H9 (cell line): ENCODE data around the gene WIPF1. TPM values are rescaled to one million over a fixed set of nuclear protein-coding genes. Genes with fewer than 3 reads are reported as not detected.

ENCODE experiments used
- DNase-seq: peaks from one replicate; pipeline ENCODE4 v3.0.0-alpha.2; 2017
- H2AFZ ChIP-seq: one replicate; pipeline ENCODE4 v1.6.1; 2013; ENCODE audit warnings: mild to moderate bottlenecking, low read length, control low read depth, moderate library complexity
- H2AK5ac ChIP-seq: 2 replicates; pipeline ENCODE4 v1.6.1; 2013; ENCODE audit warnings: low read length, control low read depth, mixed read lengths; ENCODE audit not compliant: insufficient read length
- H2BK120ac ChIP-seq: one replicate; pipeline ENCODE4 v1.6.1; 2013; ENCODE audit warnings: low read depth, mild to moderate bottlenecking, low read length, control low read depth, inconsistent platforms; ENCODE audit not compliant: poor library complexity, severe bottlenecking
- H2BK12ac ChIP-seq: 2 replicates; pipeline ENCODE4 v1.6.1; 2013; ENCODE audit warnings: low read length, control low read depth, mixed read lengths, low read depth; ENCODE audit not compliant: insufficient read length
- H2BK15ac ChIP-seq: 2 replicates; pipeline ENCODE4 v1.6.1; 2013; ENCODE audit warnings: low read depth, low read length, control low read depth
- H2BK20ac ChIP-seq: one replicate; pipeline ENCODE4 v1.6.1; 2013; ENCODE audit warnings: low read depth, mild to moderate bottlenecking, low read length, control low read depth, inconsistent platforms; ENCODE audit not compliant: poor library complexity, severe bottlenecking
- H2BK5ac ChIP-seq: 2 replicates; pipeline ENCODE4 v1.6.1; 2013; ENCODE audit warnings: low read length, control low read depth, mixed read lengths; ENCODE audit not compliant: insufficient read length
- H3K14ac ChIP-seq: 2 replicates; pipeline ENCODE4 v1.6.1; 2013; ENCODE audit warnings: low read length, control low read depth; ENCODE audit not compliant: insufficient read depth
- H3K18ac ChIP-seq: 2 replicates; pipeline ENCODE4 v1.6.1; 2013; ENCODE audit warnings: low read depth, mild to moderate bottlenecking, mixed read lengths, low read length, control low read depth; ENCODE audit not compliant: insufficient read length
- H3K23ac ChIP-seq: 2 replicates; pipeline ENCODE4 v1.6.1; 2013; ENCODE audit warnings: low read length, control low read depth, mixed read lengths, low read depth; ENCODE audit not compliant: insufficient read length
- H3K23me2 ChIP-seq: 2 replicates; pipeline ENCODE4 v1.6.1; 2013; ENCODE audit warnings: low read depth, mild to moderate bottlenecking, mixed read lengths, low read length, control low read depth; ENCODE audit not compliant: insufficient read length, poor library complexity, severe bottlenecking
- H3K27ac ChIP-seq: 2 replicates; pipeline ENCODE4 v1.5.1; 2013; ENCODE audit warnings: low read length, control low read depth, mixed read lengths, low read depth; ENCODE audit not compliant: insufficient read length
- H3K27me3 ChIP-seq: 2 replicates; pipeline ENCODE4 v1.6.1; 2013; ENCODE audit warnings: low read length, control low read depth, inconsistent platforms; ENCODE audit not compliant: insufficient read depth
- H3K4ac ChIP-seq: 2 replicates; pipeline ENCODE4 v1.6.1; 2013; ENCODE audit warnings: low read depth, mild to moderate bottlenecking, control low read depth, inconsistent platforms, low read length, moderate library complexity
- H3K4me1 ChIP-seq: 2 replicates; pipeline ENCODE4 v1.6.1; 2013; ENCODE audit warnings: low read length, control low read depth, inconsistent platforms; ENCODE audit not compliant: insufficient read depth
- H3K4me2 ChIP-seq: 2 replicates; pipeline ENCODE4 v1.6.1; 2013; ENCODE audit warnings: low read length, control low read depth, mixed read lengths; ENCODE audit not compliant: insufficient read length, insufficient read depth
- H3K56ac ChIP-seq: 2 replicates; pipeline ENCODE4 v1.6.1; 2013; ENCODE audit warnings: low read depth, mild to moderate bottlenecking, mixed read lengths, low read length, control low read depth; ENCODE audit not compliant: insufficient read length
- H3K79me1 ChIP-seq: 2 replicates; pipeline ENCODE4 v1.6.1; 2013; ENCODE audit warnings: low read depth, mild to moderate bottlenecking, moderate library complexity, low read length, control low read depth, inconsistent platforms; ENCODE audit not compliant: insufficient read depth, poor library complexity, severe bottlenecking
- H3K79me2 ChIP-seq: 2 replicates; pipeline ENCODE4 v1.6.1; 2013; ENCODE audit warnings: low read length, control low read depth, inconsistent platforms; ENCODE audit not compliant: insufficient read depth
- H3K9ac ChIP-seq: 2 replicates; pipeline ENCODE4 v1.6.1; 2013; ENCODE audit warnings: low read length, control low read depth, mixed read lengths; ENCODE audit not compliant: insufficient read length; ENCODE audit errors: extremely low read depth
- H3K9me3 ChIP-seq: one replicate; pipeline ENCODE4 v1.6.1; 2013; ENCODE audit warnings: low read depth, low read length, inconsistent platforms; ENCODE audit not compliant: control insufficient read depth
- H3T11ph ChIP-seq: one replicate; pipeline ENCODE4 v1.6.1; 2013; ENCODE audit warnings: mild to moderate bottlenecking, low read length, control low read depth, inconsistent platforms
- H4K20me1 ChIP-seq: one replicate; pipeline ENCODE4 v1.6.1; 2013; ENCODE audit not compliant: control insufficient read depth, insufficient read length, insufficient read depth
- H4K5ac ChIP-seq: 2 replicates; pipeline ENCODE4 v1.6.1; 2013; ENCODE audit warnings: low read depth, mild to moderate bottlenecking, mixed read lengths, low read length, control low read depth; ENCODE audit not compliant: insufficient read length
- H4K8ac ChIP-seq: replicated peaks from 2 replicates; pipeline ENCODE4 v1.6.1; 2013; ENCODE audit warnings: low read length, control low read depth, mixed read lengths, low read depth; ENCODE audit not compliant: insufficient read length
- H4K91ac ChIP-seq: 2 replicates; pipeline ENCODE4 v1.6.1; 2013; ENCODE audit warnings: low read depth, mild to moderate bottlenecking, moderate library complexity, mixed read lengths, low read length, control low read depth; ENCODE audit not compliant: insufficient read length
- H3K27ac Mint-ChIP-seq, 3 experiments: 2 replicates in 2 of 3; 3 replicates in 1 of 3; pipeline ENCODE4 v1.8.0; 2020 to 2021; ENCODE audit warnings: mixed read lengths in 3 of 3, mild to moderate bottlenecking in 1 of 3, moderate library complexity in 1 of 3
- H3K27me3 Mint-ChIP-seq: 2 replicates; pipeline ENCODE4 v1.8.0; 2021; ENCODE audit warnings: low read depth, mild to moderate bottlenecking, moderate library complexity, mixed read lengths
- H3K36me3 Mint-ChIP-seq, 3 experiments: 2 replicates in 2 of 3; 3 replicates in 1 of 3; pipeline ENCODE4 v1.8.0; 2020 to 2021; ENCODE audit warnings: low read depth in 3 of 3, mixed read lengths in 3 of 3; ENCODE audit not compliant: insufficient read depth in 1 of 3
- H3K4me1 Mint-ChIP-seq, 2 experiments: 2 replicates each; pipeline ENCODE4 v1.8.0; 2020; ENCODE audit warnings: mixed read lengths in 2 of 2
- H3K4me3 Mint-ChIP-seq, 2 experiments: 2 replicates in 1 of 2; 3 replicates in 1 of 2; pipeline ENCODE4 v1.8.0; 2020 to 2021; ENCODE audit warnings: mild to moderate bottlenecking in 2 of 2, mixed read lengths in 2 of 2, moderate library complexity in 1 of 2
- H3K9me3 Mint-ChIP-seq, 2 experiments: 2 replicates in 1 of 2; 3 replicates in 1 of 2; pipeline ENCODE4 v1.8.0; 2020; ENCODE audit warnings: mild to moderate bottlenecking in 2 of 2, mixed read lengths in 2 of 2, moderate library complexity in 1 of 2
- CTCF ChIP-seq: fragments of 200-600 bp; sonication (generic); conservative IDR thresholded peaks from 3 replicates; pipeline ENCODE4 v1.8.0; 2021; ENCODE audit warnings: antibody characterized with exemption, mild to moderate bottlenecking
- WGBS: extraction: QIAGEN DNeasy Blood & Tissue Kit; methylation state at CpG from one replicate; pipeline ENCODE4 v1.1.7; 2013; ENCODE audit warnings: missing lambda C conversion rate, low lambda C conversion rate, mixed read lengths; ENCODE audit not compliant: insufficient read length; ENCODE audit errors: extremely low coverage; 5-methylcytosine and 5-hydroxymethylcytosine counted together
- total RNA-seq: library from RNA; stranded (reverse); gene quantifications from 2 replicates; pipeline ENCODE4 v1.2.1, GENCODE V29; 2021

The WIPF1 gene
- total RNA-seq, 1 experiment from 2014 or later = 5.1 TPM

DNA sequence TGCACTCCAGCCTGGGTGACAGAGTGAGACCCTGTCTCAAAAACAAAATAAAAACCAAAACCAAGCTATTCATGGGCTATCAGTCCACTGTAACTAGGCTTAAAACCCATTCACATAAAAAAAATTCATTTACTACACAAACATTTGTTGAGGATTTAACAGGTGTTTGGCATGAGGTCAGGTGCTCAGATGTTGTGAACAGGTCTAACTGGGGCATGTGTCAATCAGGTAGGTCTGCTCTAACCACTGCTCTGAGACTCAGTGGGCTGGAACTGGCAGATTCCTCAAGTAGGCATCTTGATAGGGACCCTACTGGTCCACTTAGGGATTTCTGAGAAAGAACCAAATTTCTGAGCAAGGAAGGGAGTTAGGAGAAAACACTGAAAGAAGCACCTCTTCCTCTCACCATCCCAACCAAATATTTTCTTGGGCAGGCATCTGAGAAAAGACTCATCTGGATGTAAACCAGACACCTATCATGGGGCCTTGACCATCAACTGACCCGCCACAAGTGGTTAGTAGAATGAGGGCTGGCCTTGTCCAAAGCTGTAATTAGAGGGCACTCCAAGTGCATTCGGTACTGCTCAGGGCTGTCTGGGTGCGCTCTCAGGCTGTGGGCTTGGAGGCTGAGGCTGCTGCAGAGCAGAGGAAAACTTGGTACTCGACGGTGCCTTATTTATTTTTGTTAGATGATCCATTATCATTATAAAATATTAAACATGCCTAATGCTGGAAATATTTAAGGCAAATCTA is 33.9 kb downstream of the WIPF1 start:
- Histone ChIP-seq H2BK15ac (no peak overlapping the region), H2BK12ac (no peak overlapping the region), H4K8ac (no peak overlapping the region), H3K4me2 (no peak overlapping the region), H3K14ac (no peak overlapping the region), H3K9me3 (no peaks in the 10 kb centered on the region), H2BK5ac (no peak overlapping the region), H2BK20ac (no peak overlapping the region), H4K20me1 (no peaks in the 10 kb centered on the region), H3K79me1 (no peaks in the 10 kb centered on the region), H4K5ac (no peak overlapping the region), H3K27me3 (no peaks in the 10 kb centered on the region), H3K18ac (no peak overlapping the region), H3K27ac (no peak overlapping the region), H3K23me2 (no peaks in the 10 kb centered on the region), H2AFZ (no peak overlapping the region), H3K9ac (no peak overlapping the region), H2AK5ac (no peak overlapping the region), H2BK120ac (no peak overlapping the region), H3K23ac (no peak overlapping the region), H4K91ac (no peak overlapping the region), H3K56ac (no peak overlapping the region), H3K4ac (no peak overlapping the region), H3T11ph (no peak overlapping the region), H3K79me2 (no peaks in the 10 kb centered on the region), H3K4me1 (no peaks in the 10 kb centered on the region; the same call in 1 of the 2 replicates)
- H3K27me3 Mint-ChIP-seq = no peaks in the 10 kb centered on the region
- TF ChIP-seq CTCF = no peak
- H3K27ac Mint-ChIP-seq = no peak overlapping the region
- no peaks in the 10 kb centered on the region for H3K36me3 Mint-ChIP-seq
- no peaks in the 10 kb centered on the region for H3K9me3 Mint-ChIP-seq
- DNase-seq = no peak
- WGBS = no CpG with 5 or more reads among the region's 5 CpGs
- H3K4me3 Mint-ChIP-seq = no peak overlapping the region
- peaks cover 2 to 10% of the 10 kb centered on the region in 2 experiments for H3K4me1 Mint-ChIP-seq
